NCI-H82 treated with DMSO at 0.1 percent for 48 hours (cell line): ENCODE measurements around the gene CNTNAP5.

Experiments
- DNase-seq: peaks from one replicate; lab custom pipeline; 2025; ENCODE audit not compliant: unreplicated experiment; lab: John Stamatoyannopoulos, UW

CNTNAP5 gene

GRCh38 chr2:124589971-124590370 lies 564.9 kb downstream of the CNTNAP5 start:
- peak; percentile 89 for DNase-seq

- DNase-seq, result no peak
These were observed 577.7 kb downstream of the CNTNAP5 start for GRCh38 chr2:124602759-124603158.

DNA sequence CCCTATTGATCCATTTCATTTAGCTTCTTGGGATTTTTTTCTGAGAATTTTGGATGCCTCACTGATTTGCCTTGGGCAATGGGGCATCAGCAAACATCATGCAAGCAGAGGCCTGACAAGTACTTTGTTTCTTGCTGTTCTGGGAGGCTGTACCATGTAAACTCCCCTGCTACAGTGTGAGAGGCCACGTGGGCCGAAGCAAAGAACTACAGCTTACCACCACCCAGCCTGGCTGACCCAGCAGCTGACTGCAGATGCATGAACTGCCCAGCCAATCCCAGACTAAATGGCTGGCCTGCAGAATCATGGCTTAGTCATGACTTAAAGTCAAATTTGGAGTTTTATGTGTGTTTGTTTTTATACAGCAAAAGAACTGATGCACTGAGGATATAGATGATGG lies 579.9 kb downstream of the CNTNAP5 start:
- DNase-seq, result no peak

GRCh38 chr2:124607679-124608078 lies 582.6 kb downstream of the CNTNAP5 start:
- no peak for DNase-seq

DNA sequence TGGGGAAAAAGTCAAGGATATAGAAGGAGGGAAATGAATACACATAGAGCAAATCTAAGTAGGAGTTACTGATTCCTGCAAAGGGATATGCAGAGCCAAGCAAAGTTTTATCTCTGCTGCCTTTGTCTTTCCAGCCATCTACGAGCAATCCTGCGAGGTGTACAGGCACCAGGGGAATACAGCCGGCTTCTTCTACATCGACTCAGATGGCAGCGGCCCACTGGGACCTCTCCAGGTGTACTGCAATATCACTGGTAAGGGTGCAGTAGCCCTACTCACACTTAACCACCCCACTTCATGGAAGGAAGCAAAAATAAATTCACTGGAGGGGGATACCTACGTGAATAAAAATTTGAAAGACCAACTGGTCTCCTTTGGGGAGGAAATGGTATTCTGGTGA lies 584.6 kb downstream of the CNTNAP5 start:
- no peak for DNase-seq

DNA sequence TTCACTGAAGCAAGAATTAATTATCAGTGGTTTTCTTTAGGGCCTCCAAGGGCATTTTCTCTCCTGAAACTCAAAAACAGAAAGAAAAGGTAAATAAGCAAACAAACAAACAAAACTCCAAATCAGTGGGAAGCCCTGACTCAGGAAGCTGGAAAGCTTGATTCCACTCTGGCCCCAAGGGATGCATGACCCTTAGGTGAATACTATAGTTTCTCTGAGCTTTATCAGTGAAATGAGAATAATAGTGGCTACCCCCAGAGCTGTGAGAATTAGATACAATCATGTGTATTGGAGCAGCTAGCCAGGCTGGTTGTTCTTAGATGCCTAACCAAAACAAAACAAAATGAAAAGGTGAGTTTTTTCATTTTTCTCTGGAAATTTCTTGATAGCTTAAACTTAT lies 585.1 kb downstream of the CNTNAP5 start:
- DNase-seq, result no peak

DNA sequence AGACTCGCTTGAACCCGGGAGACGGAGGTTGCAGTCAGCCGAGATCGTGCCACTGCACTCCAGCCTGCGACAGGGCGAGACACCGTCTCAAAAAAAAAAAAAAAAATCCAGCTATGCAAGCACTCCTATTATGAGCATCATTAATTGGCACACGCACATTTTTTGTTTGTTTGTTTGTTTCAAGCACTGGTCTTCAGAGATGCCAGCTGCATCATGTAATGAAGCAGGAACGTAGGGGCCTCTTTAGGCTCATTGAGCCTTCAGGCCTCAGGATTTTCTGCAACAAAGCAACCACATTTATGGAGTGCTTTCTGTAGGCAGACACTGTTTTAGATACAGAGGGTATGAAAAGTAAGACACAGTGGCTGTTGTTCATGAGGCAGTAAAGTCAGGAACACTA lies 585.8 kb downstream of the CNTNAP5 start:
- DNase-seq, result no peak

DNA sequence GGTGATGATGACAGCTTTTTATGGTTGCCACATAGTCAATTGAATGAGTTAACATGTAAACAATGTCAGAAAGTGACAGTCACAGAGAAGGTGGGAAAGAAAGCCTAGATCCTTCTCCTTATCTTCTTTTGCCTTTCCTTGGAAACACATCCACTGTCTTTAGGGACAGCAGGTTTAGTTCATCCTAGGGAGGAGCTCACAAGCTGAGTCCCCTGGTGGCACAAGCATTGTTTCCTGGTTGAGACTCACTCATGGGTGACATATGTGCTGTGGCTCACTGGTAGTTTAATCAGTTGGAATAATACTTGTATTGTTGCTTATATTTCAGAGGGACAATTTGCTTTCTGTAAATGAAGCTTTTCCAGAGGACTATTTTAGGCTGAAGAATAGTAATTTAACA lies 598.5 kb downstream of the CNTNAP5 start:
- no peak for DNase-seq

- no peak for DNase-seq
These were observed 600.5 kb downstream of the CNTNAP5 start for GRCh38 chr2:124625561-124625960.

DNA sequence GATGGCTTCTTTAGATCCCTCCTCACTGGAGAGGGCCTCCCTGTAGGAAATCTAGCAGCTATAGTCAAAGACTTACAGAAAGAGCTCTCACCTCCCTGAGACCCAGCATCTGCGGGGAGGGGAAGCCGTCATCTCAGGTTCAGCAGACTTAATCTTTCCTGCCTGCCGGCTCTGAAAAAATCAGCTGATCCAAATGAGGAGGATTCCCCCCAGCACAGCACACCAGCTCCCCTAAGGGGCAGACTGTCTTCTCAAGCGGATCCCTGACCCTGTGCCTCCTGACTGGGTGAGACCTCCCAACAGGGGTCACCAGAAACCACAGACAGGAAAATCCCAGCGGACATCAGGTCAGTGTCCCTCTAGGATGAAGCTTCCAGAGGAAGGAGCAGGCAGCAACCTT lies 601.9 kb downstream of the CNTNAP5 start:
- DNase-seq, result no peak

GRCh38 chr2:124633812-124634211 lies 608.7 kb downstream of the CNTNAP5 start:
- no peak for DNase-seq

GRCh38 chr2:124639524-124639923 lies 614.4 kb downstream of the CNTNAP5 start:
- DNase-seq, result no peak

DNA sequence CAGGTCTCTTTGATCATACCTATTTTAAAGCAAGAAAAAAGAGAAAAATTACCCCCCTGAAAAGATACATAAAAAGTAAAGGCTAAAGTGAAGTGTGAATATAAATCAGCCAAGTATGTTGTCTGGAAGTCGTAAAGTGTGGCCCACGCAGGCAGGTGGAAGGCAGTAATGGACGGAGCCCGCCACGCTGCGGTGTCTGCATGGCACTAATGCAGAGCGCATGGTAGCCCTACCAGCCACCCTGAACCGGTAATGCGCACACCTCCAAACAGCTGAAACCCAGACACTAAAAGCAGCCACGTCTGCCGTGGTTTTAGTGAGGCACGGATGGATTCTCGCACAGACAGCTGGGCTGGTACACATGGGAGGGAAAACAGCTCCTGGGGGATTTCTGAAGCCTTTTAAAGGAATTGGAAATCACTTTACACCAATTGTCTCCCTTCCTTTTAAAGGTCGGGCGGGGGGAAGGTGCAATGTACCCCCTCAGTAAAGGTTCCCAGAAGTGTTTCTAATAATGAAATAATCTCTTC lies 615.2 kb downstream of the CNTNAP5 start:
- DNase-seq, result no peak

GRCh38 chr2:124646166-124646815 lies 621.2 kb downstream of the CNTNAP5 start:
- no peak for DNase-seq

DNA sequence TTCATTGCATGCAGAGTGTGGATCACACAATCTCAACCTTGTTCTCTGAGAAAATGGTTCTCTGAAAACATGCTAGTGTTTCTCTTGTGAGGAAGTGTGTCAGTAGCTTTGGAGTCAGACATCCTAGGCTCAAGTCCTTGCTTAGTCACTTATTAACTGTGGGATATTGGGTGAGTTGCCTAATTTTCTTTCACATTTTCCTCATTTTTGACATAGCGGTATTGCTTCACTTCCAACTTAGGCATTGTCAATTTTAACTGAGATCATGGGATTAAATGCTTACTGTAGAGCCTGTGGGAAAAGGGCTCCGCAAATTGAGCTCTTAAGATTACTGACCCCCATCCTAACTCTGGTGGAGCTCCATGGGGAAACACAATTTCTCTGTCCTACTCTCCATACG lies 622.2 kb downstream of the CNTNAP5 start:
- no peak for DNase-seq

GRCh38 chr2:124647663-124648062 lies 622.6 kb downstream of the CNTNAP5 start:
- no peak for DNase-seq

DNA sequence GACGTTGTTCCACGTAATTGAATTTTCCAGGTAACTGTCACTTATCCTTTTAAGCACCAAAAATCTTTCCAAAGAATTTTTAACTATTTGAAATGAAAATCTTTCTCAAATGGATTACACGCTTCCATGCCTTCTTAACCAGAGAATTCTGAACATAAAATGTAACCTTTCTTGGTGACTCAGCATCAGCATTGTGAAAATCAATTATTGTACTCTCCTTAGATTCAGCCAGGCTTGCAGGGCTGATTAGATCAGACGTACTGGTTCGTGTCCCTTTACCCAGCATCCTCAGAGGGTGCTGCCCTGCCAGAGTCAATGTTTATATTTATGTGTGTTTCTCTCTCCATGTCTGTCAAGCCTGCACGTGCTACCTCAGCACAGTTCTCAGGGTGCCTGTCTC lies 623.9 kb downstream of the CNTNAP5 start:
- no peak for DNase-seq

GRCh38 chr2:124652099-124652498 lies 627.0 kb downstream of the CNTNAP5 start:
- DNase-seq, result no peak

DNA sequence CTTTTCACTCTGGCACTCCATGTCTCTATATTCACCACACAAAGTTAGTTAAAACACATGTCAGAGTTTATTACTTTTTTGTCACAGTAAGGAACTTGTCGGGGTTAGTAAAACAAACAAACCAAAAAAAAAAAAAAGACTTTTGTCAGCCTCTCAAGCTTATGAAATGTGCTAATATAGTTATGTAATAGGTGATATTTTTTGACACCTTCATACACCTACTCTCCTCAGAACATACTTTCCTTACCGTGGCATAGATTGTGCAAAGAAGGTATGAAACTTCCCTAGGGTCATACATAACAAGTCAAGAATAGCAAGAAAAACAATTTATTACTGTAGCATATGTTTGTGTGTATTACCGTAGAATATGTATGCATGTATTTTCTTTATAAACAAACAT lies 633.3 kb downstream of the CNTNAP5 start:
- DNase-seq, result no peak

DNA sequence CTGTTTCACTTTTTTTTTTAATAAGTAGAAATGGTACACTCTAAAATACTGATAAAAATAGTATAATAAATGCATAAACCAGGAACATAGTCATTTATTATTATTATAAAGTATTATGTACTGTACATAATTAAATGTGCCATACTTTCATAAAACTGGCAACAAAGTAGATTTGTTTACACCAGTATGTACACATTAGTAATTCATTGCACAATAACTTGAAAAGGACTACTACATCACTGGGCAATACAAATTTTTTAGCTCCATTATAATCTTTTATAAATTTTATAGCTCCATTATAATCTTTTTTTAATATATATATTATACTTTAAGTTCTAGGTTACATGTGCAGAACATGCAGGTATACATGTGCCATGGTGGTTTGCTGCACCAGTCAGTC lies 636.5 kb downstream of the CNTNAP5 start:
- DNase-seq, result no peak

GRCh38 chr2:124662946-124663644 lies 638.0 kb downstream of the CNTNAP5 start:
- peak; percentile 79 for DNase-seq

GRCh38 chr2:124663645-124663997 lies 638.5 kb downstream of the CNTNAP5 start:
- DNase-seq, result no peak

DNA sequence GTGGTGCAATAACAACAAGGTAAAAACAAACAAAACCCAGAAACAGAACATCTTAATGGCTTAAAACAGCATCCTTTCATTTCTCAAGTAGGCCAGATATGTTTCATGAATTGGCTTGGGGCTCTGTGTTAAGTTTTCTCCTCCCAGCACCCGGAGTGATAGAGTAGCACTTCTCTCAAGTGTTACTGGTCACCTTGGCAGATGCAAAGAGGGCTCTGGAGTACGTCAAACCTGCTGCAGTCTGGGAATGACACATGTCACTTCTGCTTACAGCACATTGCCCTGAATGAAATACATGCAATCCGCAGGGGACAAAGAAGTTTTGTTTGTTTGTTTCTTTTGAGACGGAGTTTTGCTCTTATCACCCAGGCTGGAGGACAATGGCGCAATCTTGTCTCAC lies 639.3 kb downstream of the CNTNAP5 start:
- DNase-seq, result no peak
